Esophagus muscularis mucosa (tissue), 4 donors: Measurements from ENCODE around the gene MSH6. TPM values are rescaled to one million over a fixed set of nuclear protein-coding genes. Genes with fewer than 3 reads are reported as not detected.

ENCODE experiments used
- DNase-seq: peaks from one replicate; pipeline ENCODE4 v3.0.0-alpha.2; 2017; ENCODE audit errors: extremely low spot score
- H3K27ac ChIP-seq, 4 donors: fragments of 200-600 bp; sonication (generic); replicated peaks in 1 of 4; 1 replicate in 3 of 4; 2 replicates in 1 of 4; pipeline ENCODE4 v1.5.1; 2016 to 2019; ENCODE audit warnings: mild to moderate bottlenecking in 1 of 4
- H3K27me3 ChIP-seq, 4 donors: fragments of 200-600 bp; sonication (generic); one replicate each; pipeline versions ENCODE4 v1.5.1 to v1.6.0; 2016 to 2019
- H3K36me3 ChIP-seq, 4 donors: fragments of 200-600 bp; sonication (generic); one replicate each; pipeline ENCODE4 v1.5.1; 2016 to 2019
- H3K4me1 ChIP-seq, 4 donors: fragments of 200-600 bp; sonication (generic); one replicate each; pipeline ENCODE4 v1.5.1; 2016 to 2019
- H3K4me3 ChIP-seq, 4 donors: fragments of 200-600 bp; sonication (generic); 1 replicate in 2 of 4; 2 replicates in 2 of 4; pipeline ENCODE4 v1.5.1; 2016 to 2019; ENCODE audit warnings: mild to moderate bottlenecking in 4 of 4, moderate library complexity in 1 of 4
- H3K9me3 ChIP-seq, 4 donors: fragments of 200-600 bp; sonication (generic); 1 replicate in 3 of 4; 2 replicates in 1 of 4; pipeline ENCODE4 v1.5.1; 2016 to 2019
- CTCF ChIP-seq, 3 experiments: fragments of 200-600 bp in 2 of 3; fragments of 450-650 bp in 1 of 3; sonication (generic) in 2 of 3; IDR thresholded peaks; one replicate each; pipeline ENCODE4 v1.5.1; 2017 to 2019; ENCODE audit warnings: antibody characterized with exemption in 3 of 3, mild to moderate bottlenecking in 2 of 3, moderate library complexity in 1 of 3
- EP300 ChIP-seq: sonication (generic); formaldehyde crosslinking; IDR thresholded peaks from one replicate; pipeline ENCODE4 v1.6.1; 2017; ENCODE audit warnings: antibody characterized with exemption
- POLR2A ChIP-seq: fragments of 450-650 bp; IDR thresholded peaks from one replicate; pipeline ENCODE4 v1.6.1; 2017; ENCODE audit warnings: antibody characterized with exemption, moderate library complexity, mild to moderate bottlenecking, low read depth
- POLR2AphosphoS5 ChIP-seq, 2 donors: sonication (generic); formaldehyde crosslinking; IDR thresholded peaks; one replicate each; pipeline ENCODE4 v1.6.1; 2017; ENCODE audit warnings: antibody characterized with exemption in 2 of 2
- WGBS: methylation state at CpG from one replicate; pipeline ENCODE4 v1.1.5; 2018; 5-methylcytosine and 5-hydroxymethylcytosine counted together
- intact Hi-C: fragments of 100-400 bp; cut with DNase I; formaldehyde crosslinking; loops from one replicate; pipeline ENCODE4 v1.15.1; 2023
- total RNA-seq, 4 donors: library from RNA; depleted of rRNA; stranded (reverse); fragments of >200 nt; gene quantifications; one replicate each; pipeline versions ENCODE4 v1.1.0 to v1.2.1, GENCODE V29; 2016

MSH6 gene
- total RNA-seq, 4 donors from 2014 or later: 28.2 to 47.0 (median 39.6) TPM

DNA sequence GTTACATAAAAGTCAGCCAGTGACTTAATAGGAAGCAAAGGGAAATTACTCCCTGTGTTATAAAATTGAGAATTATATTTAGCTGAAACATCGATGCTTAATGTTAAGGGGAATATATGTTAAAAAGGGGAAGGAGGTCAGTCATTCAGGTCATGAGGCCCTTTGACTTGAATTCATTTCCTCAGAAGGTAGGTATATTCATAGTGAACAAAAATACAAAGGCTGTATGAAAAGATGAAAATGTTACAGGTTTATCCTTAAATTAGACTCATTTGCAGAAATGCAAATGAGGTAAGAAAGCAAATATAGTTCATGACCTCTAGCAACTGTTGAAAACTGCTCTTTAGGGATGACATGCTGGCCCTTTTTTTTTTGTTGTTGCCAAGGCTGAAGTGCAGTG, 20.8 kb downstream of the MSH6 start:
- H3K27me3 ChIP-seq: no peaks in the 10 kb centered on the region
- no peak overlapping the region for H3K27ac ChIP-seq
- peaks cover 0 to 19% (median 12%) of the 10 kb centered on the region in 4 donors for H3K4me1 ChIP-seq
- 81% methylated on average over 1 of the region's 1 CpG for WGBS
- no peak overlapping the region for H3K4me3 ChIP-seq
- H3K9me3 ChIP-seq: peaks cover 0 to 10% (median 4%) of the 10 kb centered on the region in 4 donors
- intact Hi-C loops: no loop called here
- DNase-seq: no peak
- H3K36me3 ChIP-seq: peaks cover 39 to 100% (median 89%) of the 10 kb centered on the region in 4 donors
- no peak for TF ChIP-seq EP300
- no peak for TF ChIP-seq POLR2AphosphoS5 (IDR thresholded peaks at IDR 0.05)
- no peak for TF ChIP-seq CTCF (IDR thresholded peaks at IDR 0.05)
- no peak for TF ChIP-seq POLR2A

GRCh38 chr2:47805850-47806249, 22.9 kb downstream of the MSH6 start:
- intact Hi-C loops: no loop called here
- TF ChIP-seq CTCF (IDR thresholded peaks at IDR 0.05) (no peak), POLR2A (no peak), POLR2AphosphoS5 (IDR thresholded peaks at IDR 0.05) (no peak), EP300 (no peak)
- no peak overlapping the region for H3K27ac ChIP-seq
- H3K36me3 ChIP-seq: peaks cover 41 to 99% (median 78%) of the 10 kb centered on the region in 4 donors
- peaks cover 0 to 23% (median 21%) of the 10 kb centered on the region in 4 donors for H3K4me1 ChIP-seq
- 58% methylated on average over 6 of the region's 6 CpGs for WGBS
- H3K4me3 ChIP-seq: no peak overlapping the region
- DNase-seq: no peak
- peaks cover 0 to 10% (median 4%) of the 10 kb centered on the region in 4 donors for H3K9me3 ChIP-seq
- H3K27me3 ChIP-seq: no peaks in the 10 kb centered on the region

- Histone ChIP-seq H3K27me3 (no peaks in the 10 kb centered on the region), H3K4me3 (no peak overlapping the region), H3K9me3 (peaks cover 0 to 3% (median under 1%) of the 10 kb centered on the region in 4 donors), H3K27ac (peak overlapping the region in 2 of 4 donors; percentile 2 to 25), H3K36me3 (peaks cover 37 to 98% (median 76%) of the 10 kb centered on the region in 4 donors), H3K4me1 (peaks cover 0 to 30% (median 24%) of the 10 kb centered on the region in 4 donors)
- TF ChIP-seq POLR2A (no peak), CTCF (IDR thresholded peaks at IDR 0.05) (no peak), POLR2AphosphoS5 (IDR thresholded peaks at IDR 0.05) (no peak), EP300 (no peak)
- 57% methylated on average over 4 of the region's 4 CpGs for WGBS
- intact Hi-C loops: no loop called here
- no peak for DNase-seq
Observed at GRCh38 chr2:47808614-47809013, 25.7 kb downstream of the MSH6 start.

DNA sequence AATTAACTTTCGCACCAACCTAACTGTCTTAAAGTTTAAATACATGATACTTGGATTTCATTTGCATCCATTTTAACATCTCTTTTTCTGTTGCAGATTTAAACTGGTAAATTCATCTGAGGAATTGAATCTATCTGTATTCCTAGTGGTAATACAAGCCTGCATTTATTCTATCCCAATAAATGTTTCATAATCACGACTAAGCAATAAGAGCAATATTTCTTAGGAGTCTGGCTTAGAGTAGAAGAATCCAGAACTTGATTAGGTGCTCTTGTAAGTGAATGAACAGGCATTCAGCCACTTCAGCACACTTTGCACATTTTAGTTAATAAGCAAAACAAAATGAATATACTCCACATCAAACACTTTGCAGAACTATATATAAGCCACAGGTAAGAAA, 27.0 kb downstream of the MSH6 start:
- Histone ChIP-seq H3K9me3 (no peaks in the 10 kb centered on the region), H3K4me3 (no peak overlapping the region), H3K4me1 (peaks cover 0 to 30% (median 24%) of the 10 kb centered on the region in 4 donors), H3K36me3 (peaks cover 27 to 97% (median 71%) of the 10 kb centered on the region in 4 donors), H3K27me3 (no peaks in the 10 kb centered on the region), H3K27ac (no peak overlapping the region)
- no peak for DNase-seq
- WGBS: 86% methylated on average over 2 of the region's 2 CpGs
- TF ChIP-seq POLR2A (no peak), EP300 (no peak), CTCF (IDR thresholded peaks at IDR 0.05) (no peak), POLR2AphosphoS5 (IDR thresholded peaks at IDR 0.05) (no peak)
- intact Hi-C loops: no loop called here

DNA sequence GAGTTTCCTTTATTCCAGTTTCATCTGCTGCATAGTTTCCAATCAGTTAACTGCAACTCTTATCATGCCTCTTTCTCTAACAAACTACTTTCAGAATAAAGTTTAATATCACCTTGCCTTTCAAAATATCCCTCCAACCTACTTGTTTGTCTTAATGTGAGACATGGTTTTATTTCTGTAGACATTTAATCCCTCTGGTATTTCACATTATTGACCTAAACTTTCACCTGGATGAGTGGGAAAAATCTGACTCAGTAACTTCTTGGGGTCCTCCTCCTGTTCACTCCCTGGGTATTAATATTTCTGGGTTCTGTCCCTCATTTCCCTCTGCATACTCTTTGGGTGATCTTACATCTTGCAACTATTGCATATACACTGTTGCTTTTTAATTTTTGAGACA, 27.9 kb downstream of the MSH6 start:
- TF ChIP-seq POLR2AphosphoS5 (IDR thresholded peaks at IDR 0.05) (no peak), EP300 (no peak), CTCF (IDR thresholded peaks at IDR 0.05) (no peak), POLR2A (no peak)
- DNase-seq: no peak
- peaks cover 0 to 29% (median 24%) of the 10 kb centered on the region in 4 donors for H3K4me1 ChIP-seq
- peaks cover 28 to 97% (median 71%) of the 10 kb centered on the region in 4 donors for H3K36me3 ChIP-seq
- no peaks in the 10 kb centered on the region for H3K9me3 ChIP-seq
- intact Hi-C loops: no loop called here
- H3K27me3 ChIP-seq: no peaks in the 10 kb centered on the region
- no peak overlapping the region for H3K4me3 ChIP-seq
- H3K27ac ChIP-seq: no peak overlapping the region
